CD4-positive, alpha-beta memory T cell (primary cell): ENCODE measurements around the gene DACH2. TPM values are rescaled to one million over a fixed set of nuclear protein-coding genes. Genes with fewer than 3 reads are reported as not detected.

ENCODE experiments used
- CTCF ChIA-PET: fragments of 350-600 bp; sonication (Branson Sonifier 250); formaldehyde crosslinking; loops from one replicate; lab custom pipeline; 2021; ENCODE audit warnings: inconsistent platforms; ENCODE audit not compliant: partially characterized antibody; lab: Charles Lee
- POLR2A ChIA-PET: fragments of 350-600 bp; sonication (Branson Sonifier 250); formaldehyde crosslinking; loops from one replicate; lab custom pipeline; 2021; ENCODE audit not compliant: partially characterized antibody; lab: Charles Lee
- DNase-seq, 5 donors: peaks; one replicate each; pipeline versions ENCODE4 v3.0.0 to v3.0.0-alpha.2; 2020 to 2022; ENCODE audit warnings: mixed read lengths in 1 of 5
- H3K27ac ChIP-seq: one replicate; pipeline ENCODE4 v1.7.0; 2013; ENCODE audit warnings: low read depth, low read length
- H3K27me3 ChIP-seq: 2 replicates; pipeline ENCODE4 v1.7.0; 2013; ENCODE audit warnings: mild to moderate bottlenecking, low read length, moderate library complexity; ENCODE audit not compliant: insufficient read depth
- H3K36me3 ChIP-seq: 2 replicates; pipeline ENCODE4 v1.7.0; 2013; ENCODE audit warnings: mild to moderate bottlenecking, low read length, moderate library complexity; ENCODE audit not compliant: insufficient read depth
- H3K4me1 ChIP-seq: 2 replicates; pipeline ENCODE4 v1.7.0; 2013; ENCODE audit warnings: mild to moderate bottlenecking, low read length, moderate library complexity; ENCODE audit not compliant: insufficient read depth
- H3K4me3 ChIP-seq, 2 donors: one replicate each; pipeline ENCODE4 v1.7.0; 2013; ENCODE audit warnings: low read length in 2 of 2, mild to moderate bottlenecking in 1 of 2
- H3K9me3 ChIP-seq, 2 donors: one replicate each; pipeline ENCODE4 v1.7.0; 2013; ENCODE audit warnings: low read length in 2 of 2, control low read depth in 1 of 2; ENCODE audit not compliant: control insufficient read depth in 1 of 2
- H3K27ac Mint-ChIP-seq, 7 donors: one replicate each; pipeline ENCODE4 v1.8.0; 2020 to 2021; ENCODE audit warnings: mixed read lengths in 7 of 7, mild to moderate bottlenecking in 6 of 7, inconsistent platforms in 3 of 7, moderate library complexity in 3 of 7
- H3K27me3 Mint-ChIP-seq, 2 donors: one replicate each; pipeline ENCODE4 v1.8.0; 2020 to 2021; ENCODE audit warnings: mixed read lengths in 2 of 2
- H3K36me3 Mint-ChIP-seq, 2 donors: one replicate each; pipeline ENCODE4 v1.8.0; 2020 to 2021; ENCODE audit warnings: mixed read lengths in 2 of 2, inconsistent platforms in 1 of 2, mild to moderate bottlenecking in 1 of 2
- H3K4me1 Mint-ChIP-seq, 4 donors: one replicate each; pipeline ENCODE4 v1.8.0; 2020 to 2021; ENCODE audit warnings: mixed read lengths in 4 of 4, mild to moderate bottlenecking in 1 of 4
- H3K4me3 Mint-ChIP-seq, 8 donors: one replicate each; pipeline ENCODE4 v1.8.0; 2020 to 2021; ENCODE audit warnings: mixed read lengths in 8 of 8, mild to moderate bottlenecking in 7 of 8, moderate library complexity in 6 of 8, inconsistent platforms in 3 of 8
- H3K9me3 Mint-ChIP-seq, 8 donors: one replicate each; pipeline ENCODE4 v1.8.0; 2020 to 2021; ENCODE audit warnings: mixed read lengths in 8 of 8, mild to moderate bottlenecking in 5 of 8, inconsistent platforms in 3 of 8, moderate library complexity in 1 of 8
- intact Hi-C: fragments of 100-400 bp; cut with micrococcal nuclease; formaldehyde crosslinking; loops from one replicate; pipeline ENCODE4 v1.15.1; 2023
- polyA plus RNA-seq, 2 donors: library from polyadenylated mRNA; unstranded; fragments of 300-500 nt; fragmentation: Illumina TruSeq; gene quantifications; one replicate each; pipeline ENCODE4 v1.2.3, GENCODE V29; 2021
- total RNA-seq, 2 experiments: library from RNA; stranded (reverse); gene quantifications; one replicate each; pipeline ENCODE4 v1.2.3, GENCODE V29; 2021

Gene DACH2
- total and polyA plus RNA-seq, 4 experiments from 2014 or later, result not detected

GRCh38 chrX:86504297-86504696 is 356.0 kb downstream of the DACH2 start:
- no peak for DNase-seq
- H3K4me1 Mint-ChIP-seq, result no peaks in the 10 kb centered on the region
- H3K36me3 ChIP-seq, result no peaks in the 10 kb centered on the region
- no peaks in the 10 kb centered on the region for H3K9me3 ChIP-seq
- H3K4me3 Mint-ChIP-seq, result no peak overlapping the region
- no peaks in the 10 kb centered on the region for H3K27me3 ChIP-seq
- no peak overlapping the region for H3K27ac ChIP-seq
- POLR2A ChIA-PET, result no interaction called here
- peaks cover 0 to 3% (median 0%) of the 10 kb centered on the region in 8 donors for H3K9me3 Mint-ChIP-seq
- H3K27me3 Mint-ChIP-seq, result no peaks in the 10 kb centered on the region
- CTCF ChIA-PET, result no interaction called here
- no peak overlapping the region for H3K27ac Mint-ChIP-seq
- no peaks in the 10 kb centered on the region for H3K36me3 Mint-ChIP-seq
- no peak overlapping the region for H3K4me3 ChIP-seq
- no peaks in the 10 kb centered on the region for H3K4me1 ChIP-seq
- intact Hi-C loops, result no loop called here

- Mint-ChIP-seq H3K4me1 (no peaks in the 10 kb centered on the region), H3K9me3 (peaks cover 0 to 3% (median 0%) of the 10 kb centered on the region in 8 donors), H3K27me3 (no peaks in the 10 kb centered on the region), H3K36me3 (no peaks in the 10 kb centered on the region), H3K27ac (no peak overlapping the region), H3K4me3 (no peak overlapping the region)
- no peak for DNase-seq
- ChIA-PET POLR2A (no interaction called here), CTCF (no interaction called here)
- Histone ChIP-seq H3K27me3 (no peaks in the 10 kb centered on the region), H3K36me3 (no peaks in the 10 kb centered on the region), H3K4me3 (no peak overlapping the region), H3K27ac (no peak overlapping the region), H3K4me1 (no peaks in the 10 kb centered on the region), H3K9me3 (no peaks in the 10 kb centered on the region)
- intact Hi-C loops, result no loop called here
Observed at GRCh38 chrX:86507331-86507730, 359.1 kb downstream of the DACH2 start.

GRCh38 chrX:86579777-86580176 is 431.5 kb downstream of the DACH2 start:
- intact Hi-C loops, result no loop called here
- Mint-ChIP-seq H3K4me3 (no peak overlapping the region), H3K27ac (no peak overlapping the region), H3K4me1 (no peaks in the 10 kb centered on the region), H3K36me3 (no peaks in the 10 kb centered on the region), H3K9me3 (peaks cover 0 to 3% (median 0%) of the 10 kb centered on the region in 8 donors), H3K27me3 (no peaks in the 10 kb centered on the region)
- no peaks in the 10 kb centered on the region for H3K36me3 ChIP-seq
- no peaks in the 10 kb centered on the region for H3K27me3 ChIP-seq
- DNase-seq, result no peak
- no peak overlapping the region for H3K4me3 ChIP-seq
- POLR2A ChIA-PET, result no interaction called here
- no peaks in the 10 kb centered on the region for H3K4me1 ChIP-seq
- H3K9me3 ChIP-seq, result no peaks in the 10 kb centered on the region
- CTCF ChIA-PET, result no interaction called here
- no peak overlapping the region for H3K27ac ChIP-seq

- H3K27ac ChIP-seq, result no peak overlapping the region
- no peaks in the 10 kb centered on the region for H3K9me3 ChIP-seq
- Mint-ChIP-seq H3K4me3 (no peak overlapping the region), H3K4me1 (no peaks in the 10 kb centered on the region), H3K36me3 (no peaks in the 10 kb centered on the region), H3K9me3 (peaks cover 0 to 12% (median 5%) of the 10 kb centered on the region in 8 donors), H3K27me3 (no peaks in the 10 kb centered on the region), H3K27ac (no peak overlapping the region)
- H3K36me3 ChIP-seq, result no peaks in the 10 kb centered on the region
- intact Hi-C loops, result no loop called here
- no peaks in the 10 kb centered on the region for H3K27me3 ChIP-seq
- ChIA-PET CTCF (no interaction called here), POLR2A (no interaction called here)
- no peak overlapping the region for H3K4me3 ChIP-seq
- H3K4me1 ChIP-seq, result no peaks in the 10 kb centered on the region
- no peak for DNase-seq
Observed at GRCh38 chrX:86604607-86605006, 456.4 kb downstream of the DACH2 start.

- no peak for DNase-seq
- no peak overlapping the region for H3K27ac ChIP-seq
- Mint-ChIP-seq H3K27ac (no peak overlapping the region), H3K4me3 (no peak overlapping the region), H3K9me3 (peaks cover 0 to 4% (median 0%) of the 10 kb centered on the region in 8 donors), H3K4me1 (no peaks in the 10 kb centered on the region), H3K27me3 (no peaks in the 10 kb centered on the region), H3K36me3 (no peaks in the 10 kb centered on the region)
- CTCF ChIA-PET, result no interaction called here
- H3K9me3 ChIP-seq, result no peaks in the 10 kb centered on the region
- intact Hi-C loops, result no loop called here
- no peaks in the 10 kb centered on the region for H3K4me1 ChIP-seq
- H3K27me3 ChIP-seq, result no peaks in the 10 kb centered on the region
- no peak overlapping the region for H3K4me3 ChIP-seq
- POLR2A ChIA-PET, result no interaction called here
- no peaks in the 10 kb centered on the region for H3K36me3 ChIP-seq
Observed at GRCh38 chrX:86696951-86697350, 548.7 kb downstream of the DACH2 start.

GRCh38 chrX:86711531-86712180 is 563.4 kb downstream of the DACH2 start:
- H3K27ac ChIP-seq, result no peak overlapping the region
- no peaks in the 10 kb centered on the region for H3K27me3 ChIP-seq
- Mint-ChIP-seq H3K27ac (no peak overlapping the region), H3K27me3 (no peaks in the 10 kb centered on the region), H3K9me3 (peaks cover 0 to 2% (median 0%) of the 10 kb centered on the region in 8 donors), H3K4me3 (no peak overlapping the region), H3K4me1 (no peaks in the 10 kb centered on the region), H3K36me3 (no peaks in the 10 kb centered on the region)
- no peaks in the 10 kb centered on the region for H3K36me3 ChIP-seq
- intact Hi-C loops, result no loop called here
- H3K4me1 ChIP-seq, result no peaks in the 10 kb centered on the region
- H3K9me3 ChIP-seq, result no peaks in the 10 kb centered on the region
- POLR2A ChIA-PET, result no interaction called here
- H3K4me3 ChIP-seq, result no peak overlapping the region
- DNase-seq, result no peak
- CTCF ChIA-PET, result no interaction called here

GRCh38 chrX:86714441-86714840 is 566.2 kb downstream of the DACH2 start:
- Histone ChIP-seq H3K36me3 (no peaks in the 10 kb centered on the region), H3K9me3 (no peaks in the 10 kb centered on the region), H3K27me3 (no peaks in the 10 kb centered on the region), H3K4me3 (no peak overlapping the region), H3K4me1 (no peaks in the 10 kb centered on the region), H3K27ac (no peak overlapping the region)
- DNase-seq, result no peak
- ChIA-PET POLR2A (no interaction called here), CTCF (no interaction called here)
- Mint-ChIP-seq H3K9me3 (peaks cover 0 to 4% (median 0%) of the 10 kb centered on the region in 8 donors), H3K27ac (no peak overlapping the region), H3K4me1 (no peaks in the 10 kb centered on the region), H3K4me3 (no peak overlapping the region), H3K36me3 (no peaks in the 10 kb centered on the region), H3K27me3 (no peaks in the 10 kb centered on the region)
- intact Hi-C loops, result no loop called here
